ENCODE data around the gene SULT1B1. TPM values are rescaled to one million over a fixed set of nuclear protein-coding genes. Genes with fewer than 3 reads are reported as not detected.

Gene SULT1B1
- total RNA-seq, 1 experiment from 2014 or later = 0.05 TPM

GRCh38 chr4:69707807-69708206 is 52.6 kb downstream of the SULT1B1 start:
- intact Hi-C loops (cut with micrococcal nuclease; ENCODE audit: unreplicated experiment) = no loop called here
- no TSS peak for BruUV-seq (replicated peaks)

GRCh38 chr4:69702201-69702600 is 58.2 kb downstream of the SULT1B1 start:
- TF ChIP-seq CTCF (IDR thresholded peaks at IDR 0.05) = no peak
- TF ChIP-seq REST (IDR thresholded peaks at IDR 0.05; ENCODE audit: insufficient read depth in 1 of 2, low read depth in 2 of 2, low read length in 1 of 2) = no peak
- TF ChIP-seq POLR2AphosphoS5 (IDR thresholded peaks at IDR 0.05; ENCODE audit: low read depth, low read length) = no peak
- TF ChIP-seq SIN3A (IDR thresholded peaks at IDR 0.05; ENCODE audit: borderline replicate concordance, insufficient read depth, low read depth, low read length) = no peak
- no peak for TF ChIP-seq TCF7L2 (IDR thresholded peaks at IDR 0.05; ENCODE audit: low read depth, low read length)

More at GRCh38 chr4:69707807-69708206, 52.6 kb downstream of the SULT1B1 start:
- Histone ChIP-seq H3K27me3 (ENCODE audit: control insufficient read depth, insufficient read depth, low read length) (no peaks in the 10 kb centered on the region), H3K36me3 (ENCODE audit: control insufficient read depth, insufficient read depth, low read length) (no peaks in the 10 kb centered on the region), H3K27ac (ENCODE audit: low read length) (no peak overlapping the region), H3K4me3 (ENCODE audit: low read depth in 2 of 2, low read length in 2 of 2) (no peak overlapping the region), H3K4me1 (ENCODE audit: control insufficient read depth, insufficient read depth, low read length) (no peaks in the 10 kb centered on the region), H3K9me3 (ENCODE audit: control insufficient read depth, insufficient read depth, low read depth, low read length) (no peaks in the 10 kb centered on the region)
- ChIA-PET POLR2A (no interaction called here), CTCF (no interaction called here)
- DNase-seq (ENCODE audit: low read depth, low spot score) (no peak), ATAC-seq (no peak)
- TF ChIP-seq CTCF (IDR thresholded peaks at IDR 0.05) = no peak
- no peak for TF ChIP-seq POLR2AphosphoS5 (IDR thresholded peaks at IDR 0.05; ENCODE audit: low read depth, low read length)
- TF ChIP-seq REST (IDR thresholded peaks at IDR 0.05; ENCODE audit: insufficient read depth in 1 of 2, low read depth in 2 of 2, low read length in 1 of 2) = no peak
- no peak for TF ChIP-seq SIN3A (IDR thresholded peaks at IDR 0.05; ENCODE audit: borderline replicate concordance, insufficient read depth, low read depth, low read length)
- TF ChIP-seq TCF7L2 (IDR thresholded peaks at IDR 0.05; ENCODE audit: low read depth, low read length) = no peak
- in situ Hi-C loops (cut with HindIII; ENCODE audit: low pct_unique_long_range_greater_than_20kb, low sequenced_read_pairs) = no loop called here

More at GRCh38 chr4:69702201-69702600, 58.2 kb downstream of the SULT1B1 start:
- no peaks in the 10 kb centered on the region for H3K4me1 ChIP-seq (ENCODE audit: control insufficient read depth, insufficient read depth, low read length)
- H3K9me3 ChIP-seq (ENCODE audit: control insufficient read depth, insufficient read depth, low read depth, low read length) = no peaks in the 10 kb centered on the region
- no peaks in the 10 kb centered on the region for H3K36me3 ChIP-seq (ENCODE audit: control insufficient read depth, insufficient read depth, low read length)
- DNase-seq (ENCODE audit: low read depth, low spot score) = no peak
- H3K27me3 ChIP-seq (ENCODE audit: control insufficient read depth, insufficient read depth, low read length) = no peaks in the 10 kb centered on the region
- no peak overlapping the region for H3K27ac ChIP-seq (ENCODE audit: low read length)
- in situ Hi-C loops (cut with HindIII; ENCODE audit: low pct_unique_long_range_greater_than_20kb, low sequenced_read_pairs) (no loop called here), intact Hi-C loops (cut with micrococcal nuclease; ENCODE audit: unreplicated experiment) (no loop called here)
- BruUV-seq (replicated peaks) = no TSS peak
- ChIA-PET CTCF (no interaction called here), POLR2A (no interaction called here)
- no peak overlapping the region for H3K4me3 ChIP-seq (ENCODE audit: low read depth in 2 of 2, low read length in 2 of 2)
- ATAC-seq = no peak

All from Panc1 (cell line).